ENCODE data around the gene AHNAK2. TPM values are rescaled to one million over a fixed set of nuclear protein-coding genes. Genes with fewer than 3 reads are reported as not detected.

Gene AHNAK2
- total RNA-seq, 6 donors from 2014 or later: 4.3 to 48.0 (median 12.9) TPM

GRCh38 chr14:104968541-104969401 is 9.4 kb downstream of the AHNAK2 start:
- H3K27me3 ChIP-seq: no peaks in the 10 kb centered on the region
- H3K9me3 ChIP-seq: no peaks in the 10 kb centered on the region
- 21 to 66% methylated on average over 7 to 16 of the region's 21 CpGs for WGBS, 2 donors
- peak overlapping the region in 3 of 4 donors; percentile 74 to 75 (median 74) for H3K27ac ChIP-seq
- peak in 1 of 2 donors; percentile 69 for DNase-seq
- H3K4me1 ChIP-seq: peaks cover 57 to 60% (median 58%) of the 10 kb centered on the region in 4 donors
- TF ChIP-seq, protein P1, sequence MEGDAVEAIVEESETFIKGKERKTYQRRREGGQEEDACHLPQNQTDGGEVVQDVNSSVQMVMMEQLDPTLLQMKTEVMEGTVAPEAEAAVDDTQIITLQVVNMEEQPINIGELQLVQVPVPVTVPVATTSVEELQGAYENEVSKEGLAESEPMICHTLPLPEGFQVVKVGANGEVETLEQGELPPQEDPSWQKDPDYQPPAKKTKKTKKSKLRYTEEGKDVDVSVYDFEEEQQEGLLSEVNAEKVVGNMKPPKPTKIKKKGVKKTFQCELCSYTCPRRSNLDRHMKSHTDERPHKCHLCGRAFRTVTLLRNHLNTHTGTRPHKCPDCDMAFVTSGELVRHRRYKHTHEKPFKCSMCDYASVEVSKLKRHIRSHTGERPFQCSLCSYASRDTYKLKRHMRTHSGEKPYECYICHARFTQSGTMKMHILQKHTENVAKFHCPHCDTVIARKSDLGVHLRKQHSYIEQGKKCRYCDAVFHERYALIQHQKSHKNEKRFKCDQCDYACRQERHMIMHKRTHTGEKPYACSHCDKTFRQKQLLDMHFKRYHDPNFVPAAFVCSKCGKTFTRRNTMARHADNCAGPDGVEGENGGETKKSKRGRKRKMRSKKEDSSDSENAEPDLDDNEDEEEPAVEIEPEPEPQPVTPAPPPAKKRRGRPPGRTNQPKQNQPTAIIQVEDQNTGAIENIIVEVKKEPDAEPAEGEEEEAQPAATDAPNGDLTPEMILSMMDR (IDR thresholded peaks at IDR 0.05): peak in 1 of 6 experiments; percentile 44
- TF ChIP-seq EP300 (IDR thresholded peaks at IDR 0.05) (no peak), POLR2A (IDR thresholded peaks at IDR 0.05) (no peak), POLR2AphosphoS5 (IDR thresholded peaks at IDR 0.05) (no peak)
- no peak for ATAC-seq (ENCODE audit: low FRiP score in 2 of 2)
- H3K36me3 ChIP-seq: no peaks in the 10 kb centered on the region
- peak overlapping the region in 2 of 4 donors; percentile 40 to 41 for H3K4me3 ChIP-seq

GRCh38 chr14:104968153-104968527 is 10.0 kb downstream of the AHNAK2 start:
- peak in 1 of 2 donors; percentile 48 for ATAC-seq (ENCODE audit: low FRiP score in 2 of 2)
- WGBS, 2 donors: 10 to 14% methylated on average over 5 to 12 of the region's 12 CpGs

DNA sequence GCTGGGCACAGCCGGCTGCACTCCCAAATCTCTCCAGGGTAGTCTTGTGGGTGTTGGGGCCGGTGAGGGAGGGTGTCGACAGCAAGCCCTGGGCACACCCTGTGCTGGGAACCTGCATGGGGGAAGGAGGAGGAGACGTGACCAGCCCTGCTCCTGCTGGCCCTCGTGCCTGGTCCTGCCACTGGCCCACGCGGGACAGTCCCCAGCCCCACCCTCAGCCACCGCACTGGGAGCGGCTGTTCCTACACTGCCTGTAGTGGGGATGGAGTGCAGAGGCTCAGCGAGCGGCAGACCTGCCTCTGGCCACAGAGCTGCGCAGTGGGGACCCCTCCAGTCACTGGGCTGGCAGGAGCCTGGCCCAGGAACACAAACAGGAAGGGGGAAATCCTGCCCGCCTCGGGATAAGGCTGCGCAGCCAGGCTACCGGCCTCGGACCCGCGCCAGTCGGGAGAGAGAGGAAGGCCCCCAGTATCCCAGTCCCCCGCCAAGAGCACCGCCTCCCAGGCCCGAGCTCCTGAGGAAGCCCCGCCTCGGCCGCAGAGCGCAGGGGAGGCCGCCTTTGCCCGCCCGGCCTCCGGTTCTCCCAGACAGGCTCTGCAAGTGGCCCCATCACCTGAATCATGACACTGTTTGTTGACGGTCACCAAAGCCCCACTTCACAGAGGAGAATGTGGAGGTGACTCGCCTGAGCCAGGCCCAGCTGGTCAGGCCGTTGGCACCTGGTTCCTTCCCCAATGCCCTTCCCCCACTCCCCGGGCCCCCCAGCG is 10.6 kb downstream of the AHNAK2 start:
- peak overlapping the region; percentile 38 to 75 (median 74) for H3K27ac ChIP-seq
- no peaks in the 10 kb centered on the region for H3K36me3 ChIP-seq
- peak overlapping the region in 3 of 4 donors; percentile 20 to 41 (median 40) for H3K4me3 ChIP-seq
- TF ChIP-seq POLR2A (IDR thresholded peaks at IDR 0.05) (peak in 1 of 4 donors; percentile 46), EP300 (IDR thresholded peaks at IDR 0.05) (no peak), POLR2AphosphoS5 (IDR thresholded peaks at IDR 0.05) (peak in 1 of 2 donors; percentile 38)
- TF ChIP-seq, protein P1 (IDR thresholded peaks at IDR 0.05): peak in 1 of 6 experiments; percentile 10
- H3K27me3 ChIP-seq: no peaks in the 10 kb centered on the region
- peak; percentile 24 to 60 for ATAC-seq (ENCODE audit: low FRiP score in 2 of 2)
- peaks cover 45 to 48% (median 46%) of the 10 kb centered on the region in 4 donors for H3K4me1 ChIP-seq
- no peaks in the 10 kb centered on the region for H3K9me3 ChIP-seq
- 0 to 1% methylated on average over 11 to 25 of the region's 36 CpGs for whole genome bisulfite sequencing, 2 donors
- peak; percentile 81 to 88 for DNase-seq

More at GRCh38 chr14:104968153-104968527, 10.0 kb downstream of the AHNAK2 start:
- peak; percentile 50 to 90 for DNase-seq
- Histone ChIP-seq H3K27ac (peak overlapping the region in 3 of 4 donors; percentile 74 to 75 (median 74)), H3K4me1 (peaks cover 51 to 53% (median 52%) of the 10 kb centered on the region in 4 donors), H3K27me3 (no peaks in the 10 kb centered on the region), H3K4me3 (peak overlapping the region in 3 of 4 donors; percentile 20 to 41 (median 40)), H3K36me3 (no peaks in the 10 kb centered on the region), H3K9me3 (no peaks in the 10 kb centered on the region)
- TF ChIP-seq, protein P1 (IDR thresholded peaks at IDR 0.05): no peak
- no peak for TF ChIP-seq POLR2AphosphoS5 (IDR thresholded peaks at IDR 0.05)
- TF ChIP-seq EP300 (IDR thresholded peaks at IDR 0.05): no peak
- no peak for TF ChIP-seq POLR2A (IDR thresholded peaks at IDR 0.05)

GRCh38 chr14:104966981-104967385 is 11.2 kb downstream of the AHNAK2 start:
- TF ChIP-seq, protein P1 (IDR thresholded peaks at IDR 0.05): no peak
- TF ChIP-seq EP300 (IDR thresholded peaks at IDR 0.05) (peak in 1 of 4 donors; percentile 12), POLR2A (IDR thresholded peaks at IDR 0.05) (no peak)
- peak overlapping the region in 3 of 4 donors; percentile 20 to 41 (median 40) for H3K4me3 ChIP-seq
- H3K36me3 ChIP-seq: no peaks in the 10 kb centered on the region
- ATAC-seq (ENCODE audit: low FRiP score in 2 of 2): peak in 1 of 2 donors; percentile 1
- H3K9me3 ChIP-seq: no peaks in the 10 kb centered on the region
- H3K4me1 ChIP-seq: peaks cover 39 to 42% (median 40%) of the 10 kb centered on the region in 4 donors
- DNase-seq: peak; percentile 48 to 77
- peak overlapping the region; percentile 38 to 75 (median 74) for H3K27ac ChIP-seq
- no peaks in the 10 kb centered on the region for H3K27me3 ChIP-seq
- WGBS, 2 donors: 21 to 26% methylated on average over 4 to 7 of the region's 8 CpGs

Measured in upper lobe of left lung (tissue), 6 donors.